ENCODE data around the gene MAN2A1.
"Not testable (repeated sequence)": the region's sequence is repeated elsewhere in the genome, so short reads cannot be mapped to it uniquely, and the experiment has no call there.

MAN2A1 gene

DNA sequence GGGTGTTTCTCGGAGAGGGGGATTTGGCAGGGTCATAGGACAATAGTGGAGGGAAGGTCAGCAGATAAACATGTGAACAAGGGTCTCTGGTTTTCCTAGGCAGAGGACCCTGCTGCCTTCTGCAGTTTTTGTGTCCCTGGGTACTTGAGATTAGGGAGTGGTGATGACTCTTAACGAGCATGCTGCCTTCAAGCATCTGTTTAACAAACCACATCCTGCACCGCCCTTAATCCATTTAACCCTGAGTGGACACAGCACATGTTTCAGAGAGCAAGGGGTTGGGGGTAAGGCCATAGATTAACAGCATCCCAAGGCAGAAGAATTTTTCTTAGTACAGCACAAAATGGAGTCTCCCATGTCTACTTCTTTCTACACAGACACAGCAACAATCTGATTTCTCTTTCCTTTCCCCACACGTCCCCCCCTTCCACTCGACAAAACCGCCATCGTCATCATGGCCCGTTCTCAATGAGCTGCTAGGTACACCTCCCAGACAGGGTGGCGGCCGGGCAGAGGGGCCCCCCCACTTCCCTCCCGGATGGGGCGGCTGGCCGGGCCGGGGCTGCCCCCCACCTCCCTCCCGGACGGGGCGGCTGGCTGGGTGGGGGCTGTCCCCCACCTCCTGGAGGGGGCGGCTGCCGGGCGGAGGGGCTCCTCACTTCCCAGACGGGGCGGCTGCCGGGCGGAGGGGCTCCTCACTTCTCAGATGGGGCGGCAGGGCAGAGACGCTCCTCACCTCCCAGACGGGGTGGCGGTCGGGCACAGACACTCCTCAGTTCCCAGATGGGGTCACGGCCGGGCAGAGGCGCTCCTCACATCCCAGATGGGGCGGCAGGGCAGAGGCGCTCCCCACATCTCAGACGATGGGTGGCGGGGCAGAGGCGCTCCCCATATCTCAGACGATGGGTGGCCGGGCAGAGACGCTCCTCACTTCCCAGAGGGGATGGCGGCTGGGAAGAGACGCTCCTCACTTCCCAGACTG, 142.8 kb downstream of the MAN2A1 start:
- not testable (repeated sequence) for DNase-seq

DNA sequence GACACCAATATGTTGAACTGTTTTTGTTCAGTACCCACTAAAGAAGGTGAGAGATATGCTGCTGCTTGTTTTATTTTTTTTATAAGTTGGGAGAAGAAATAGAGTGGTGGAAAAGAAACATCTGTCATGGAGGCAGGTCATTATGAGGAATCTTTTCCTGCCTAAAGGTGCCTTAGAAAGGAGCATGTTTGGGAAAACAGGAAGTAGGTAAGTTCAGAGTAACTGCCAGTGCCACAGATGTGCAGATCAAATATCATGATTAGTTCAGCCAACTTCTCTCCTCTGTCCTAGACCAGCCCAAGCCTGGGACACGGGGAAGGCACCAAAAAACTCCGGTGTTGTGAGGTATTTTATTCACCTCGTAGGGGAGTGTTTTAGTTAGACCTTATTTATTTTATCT, 144.2 kb downstream of the MAN2A1 start:
- no peak for DNase-seq

- DNase-seq = no peak
Observed at GRCh38 chr5:109836280-109836679, 146.6 kb downstream of the MAN2A1 start.

DNA sequence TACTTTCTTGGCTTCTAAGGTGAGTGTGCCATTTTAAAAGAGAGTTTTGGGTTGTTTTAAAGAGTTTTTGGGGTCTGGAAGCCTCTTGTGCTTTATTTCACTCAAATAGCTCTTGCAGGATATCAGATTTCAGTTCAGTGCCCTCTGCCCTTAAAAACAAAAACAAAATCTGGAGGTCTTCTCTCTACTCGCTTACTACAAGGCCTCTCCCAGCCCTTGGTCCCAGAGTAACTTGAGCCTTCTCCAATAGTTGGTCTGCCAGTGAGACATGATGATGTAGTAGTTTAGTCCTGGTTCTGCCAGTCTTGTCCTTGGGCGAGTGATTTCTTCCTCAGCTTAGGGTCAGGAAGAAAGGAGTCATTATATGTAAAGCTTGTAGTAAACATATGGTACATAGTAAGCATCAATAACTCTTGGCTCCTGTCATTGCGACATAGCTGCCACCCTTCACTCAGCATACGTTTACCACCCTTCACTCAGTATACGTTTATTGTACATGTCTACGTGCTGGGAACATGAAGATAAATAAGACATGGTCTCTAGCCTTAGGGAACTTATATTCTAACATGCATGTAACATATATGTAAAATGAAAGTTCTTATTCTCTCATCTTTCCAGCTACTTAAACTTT, 147.6 kb downstream of the MAN2A1 start:
- no peak for DNase-seq

- no peak for DNase-seq
Observed at GRCh38 chr5:109838157-109838556, 148.4 kb downstream of the MAN2A1 start.

GRCh38 chr5:109844148-109844547, 154.4 kb downstream of the MAN2A1 start:
- no peak for DNase-seq

- DNase-seq = no peak
Observed at GRCh38 chr5:109844695-109845094, 155.0 kb downstream of the MAN2A1 start.

DNA sequence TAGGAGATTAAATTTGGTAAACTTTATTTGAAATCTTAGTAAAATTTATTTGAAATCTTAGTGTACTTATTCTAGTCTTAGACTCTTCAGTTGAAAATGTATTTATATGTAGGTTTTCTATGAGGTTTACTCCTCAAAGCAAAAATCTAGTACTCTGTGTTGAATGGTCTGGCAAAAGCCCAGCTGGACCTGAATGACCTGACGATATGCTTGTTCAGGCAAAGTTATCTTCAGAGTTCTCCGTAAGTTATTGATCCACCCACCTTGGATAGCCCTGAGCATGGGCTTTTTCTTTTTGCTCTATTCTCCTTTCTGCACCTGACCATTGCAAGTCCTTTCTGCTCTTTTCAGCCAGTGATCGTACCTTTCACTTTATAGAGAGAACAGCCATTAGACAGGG, 158.4 kb downstream of the MAN2A1 start:
- DNase-seq = no peak

- DNase-seq = no peak
Observed at GRCh38 chr5:109849478-109850088, 159.9 kb downstream of the MAN2A1 start.

GRCh38 chr5:109852371-109853155, 162.8 kb downstream of the MAN2A1 start:
- DNase-seq = no peak

GRCh38 chr5:109853377-109853776, 163.7 kb downstream of the MAN2A1 start:
- no peak for DNase-seq

GRCh38 chr5:109855056-109855455, 165.3 kb downstream of the MAN2A1 start:
- DNase-seq = no peak

GRCh38 chr5:109857405-109858031, 167.8 kb downstream of the MAN2A1 start:
- no peak for DNase-seq

- no peak for DNase-seq
Observed at GRCh38 chr5:109859537-109859936, 169.8 kb downstream of the MAN2A1 start.

- DNase-seq = no peak
Observed at GRCh38 chr5:109862301-109862700, 172.6 kb downstream of the MAN2A1 start.

- no peak for DNase-seq
Observed at GRCh38 chr5:109863752-109864151, 174.0 kb downstream of the MAN2A1 start.

GRCh38 chr5:109865637-109866036, 175.9 kb downstream of the MAN2A1 start:
- peak; percentile 15 for DNase-seq

DNA sequence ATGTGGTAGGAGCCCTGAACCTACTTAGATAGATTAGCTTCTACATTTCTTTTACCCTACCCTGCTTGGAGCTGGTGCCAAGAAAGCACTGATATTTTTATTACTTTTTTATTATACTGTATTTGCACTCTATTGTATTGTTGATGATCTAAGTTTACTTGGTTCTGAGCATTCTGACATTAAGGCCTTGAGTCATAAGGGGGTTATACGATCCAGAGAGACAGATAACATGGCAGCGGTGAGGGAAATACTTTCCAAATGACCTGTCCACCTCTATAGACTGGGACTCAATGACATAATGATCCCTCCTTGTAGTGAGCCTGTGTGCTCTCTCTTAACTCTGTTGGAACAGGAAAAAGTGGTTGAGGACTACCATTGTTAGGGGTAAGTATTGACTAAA, 176.3 kb downstream of the MAN2A1 start:
- DNase-seq = no peak

GRCh38 chr5:109868737-109869136, 179.0 kb downstream of the MAN2A1 start:
- no peak for DNase-seq

GRCh38 chr5:109873687-109874086, 184.0 kb downstream of the MAN2A1 start:
- no peak for DNase-seq

- no peak for DNase-seq
Observed at GRCh38 chr5:109874108-109874507, 184.4 kb downstream of the MAN2A1 start.

- DNase-seq = no peak
Observed at GRCh38 chr5:109876030-109876725, 186.5 kb downstream of the MAN2A1 start.
